T-cell (primary cell): ENCODE measurements around the gene HAPLN3. TPM values are rescaled to one million over a fixed set of nuclear protein-coding genes. Genes with fewer than 3 reads are reported as not detected.

Experiments
- ATAC-seq, 4 experiments: fragments of 200-7000 bp in 3 of 4; fragments of 150-1000 bp in 1 of 4; cut with Tn5 transposase; replicated peaks in 1 of 4; 1 replicate in 3 of 4; 2 replicates in 1 of 4; pipeline ENCODE4 v1.10.0; 2021; ENCODE audit warnings: moderate library complexity in 3 of 4, mild to moderate bottlenecking in 2 of 4, moderate number of reproducible peaks in 1 of 4
- CTCF ChIA-PET, 2 donors: fragments of 300-600 bp; sonication (Branson Sonifier 250); formaldehyde crosslinking; loops; one replicate each; lab custom pipeline; 2022; ENCODE audit warnings: antibody characterized with exemption in 2 of 2; lab: Charles Lee
- POLR2A ChIA-PET, 2 donors: fragments of 300-600 bp; sonication (Branson Sonifier 250); formaldehyde crosslinking; loops; one replicate each; lab custom pipeline; 2022; ENCODE audit warnings: antibody characterized with exemption in 2 of 2; lab: Charles Lee
- DNase-seq, 35 experiments: peaks; one replicate each; pipeline versions ENCODE4 v3.0.0 to v3.0.0-alpha.2; 2013 to 2023
- H3K27ac ChIP-seq: one replicate; pipeline ENCODE4 v1.5.1; 2013; ENCODE audit warnings: low read length
- H3K27me3 ChIP-seq, 2 experiments: replicated peaks in 1 of 2; 1 replicate in 1 of 2; 2 replicates in 1 of 2; pipeline versions ENCODE4 v1.6.1 to v1.7.0; 2013; ENCODE audit warnings: low read length in 1 of 2, mixed read lengths in 1 of 2; ENCODE audit not compliant: control insufficient read depth in 2 of 2, insufficient read depth in 2 of 2; ENCODE audit errors: extremely low read depth in 1 of 2
- H3K36me3 ChIP-seq, 2 donors: 1 replicate in 1 of 2; 2 replicates in 1 of 2; pipeline versions ENCODE4 v1.6.1 to v1.7.0; 2013; ENCODE audit warnings: low read length in 1 of 2; ENCODE audit not compliant: control insufficient read depth in 2 of 2, insufficient read depth in 1 of 2; ENCODE audit errors: extremely low read depth in 1 of 2
- H3K4me1 ChIP-seq, 2 experiments: 1 replicate in 1 of 2; 2 replicates in 1 of 2; pipeline versions ENCODE4 v1.6.1 to v1.7.0; 2013; ENCODE audit warnings: low read length in 2 of 2, mixed read lengths in 1 of 2; ENCODE audit not compliant: insufficient read depth in 2 of 2, control insufficient read depth in 1 of 2; ENCODE audit errors: extremely low read depth in 1 of 2
- H3K4me3 ChIP-seq, 2 donors: 1 replicate in 1 of 2; 2 replicates in 1 of 2; pipeline versions ENCODE4 v1.5.1 to v1.7.0; 2013; ENCODE audit warnings: mild to moderate bottlenecking in 2 of 2, low read length in 1 of 2, moderate library complexity in 1 of 2; ENCODE audit not compliant: control insufficient read depth in 1 of 2; ENCODE audit errors: extremely low read depth in 1 of 2
- H3K9me3 ChIP-seq: 2 replicates; pipeline ENCODE4 v1.7.0; 2013
- H3K27ac Mint-ChIP-seq, 2 donors: one replicate each; pipeline ENCODE4 v1.8.0; 2020 to 2021; ENCODE audit warnings: mild to moderate bottlenecking in 2 of 2, mixed read lengths in 2 of 2
- H3K27me3 Mint-ChIP-seq, 2 donors: one replicate each; pipeline ENCODE4 v1.8.0; 2021 to 2022; ENCODE audit warnings: mixed read lengths in 2 of 2
- H3K36me3 Mint-ChIP-seq: one replicate; pipeline ENCODE4 v1.8.0; 2021; ENCODE audit warnings: mixed read lengths
- H3K4me1 Mint-ChIP-seq, 3 donors: one replicate each; pipeline ENCODE4 v1.8.0; 2020 to 2022; ENCODE audit warnings: mixed read lengths in 3 of 3, mild to moderate bottlenecking in 1 of 3
- H3K4me3 Mint-ChIP-seq, 3 donors: one replicate each; pipeline ENCODE4 v1.8.0; 2020 to 2022; ENCODE audit warnings: mild to moderate bottlenecking in 3 of 3, mixed read lengths in 3 of 3, moderate library complexity in 3 of 3
- H3K9me3 Mint-ChIP-seq, 3 donors: one replicate each; pipeline ENCODE4 v1.8.0; 2020 to 2022; ENCODE audit warnings: mixed read lengths in 3 of 3
- WGBS: methylation state at CpG from one replicate; pipeline ENCODE4 v1.1.5; 2013; ENCODE audit warnings: missing lambda C conversion rate; ENCODE audit not compliant: insufficient coverage; 5-methylcytosine and 5-hydroxymethylcytosine counted together
- total RNA-seq, 35 experiments: library from RNA in 6 of 35; stranded (reverse) in 6 of 35; fragments of 120-200 nt in 1 of 35; gene quantifications; one replicate each; pipeline versions ENCODE4 v1.2.1 to v1.2.4 and lab custom pipeline; 2013 to 2026

HAPLN3 gene
- total RNA-seq, 5 donors from 2014 or later (not counting 1 experiment from before 2014, with no cell fraction given), result 86.2 to 187 (median 156) TPM

DNA sequence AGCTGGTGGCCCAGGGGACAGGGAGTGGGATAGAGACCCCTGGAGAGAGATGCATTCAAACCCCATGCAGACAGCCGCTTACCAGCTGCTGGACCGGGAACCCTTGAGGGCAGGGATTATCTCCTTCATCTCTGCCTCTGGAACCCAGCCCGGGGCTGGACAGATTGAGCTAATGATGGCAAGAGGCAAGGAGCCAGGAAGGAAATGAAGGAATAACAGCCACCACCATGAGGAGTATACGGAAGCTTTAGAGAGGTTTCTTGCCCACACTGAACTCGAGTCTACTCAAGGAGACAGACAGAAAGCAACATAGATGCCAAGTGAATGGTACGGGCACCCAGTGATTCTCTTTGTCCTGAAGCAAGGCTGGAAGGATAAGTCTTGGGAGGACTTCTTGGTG lies 23.2 kb downstream of the HAPLN3 start:
- Histone ChIP-seq H3K27ac (no peak overlapping the region), H3K4me3 (no peak overlapping the region), H3K27me3 (peaks cover 0 to 12% of the 10 kb centered on the region in 2 experiments), H3K4me1 (no peaks in the 10 kb centered on the region), H3K9me3 (no peaks in the 10 kb centered on the region), H3K36me3 (peaks cover 0 to 9% of the 10 kb centered on the region in 2 donors)
- Mint-ChIP-seq H3K27ac (no peak overlapping the region), H3K9me3 (no peaks in the 10 kb centered on the region), H3K4me1 (peaks cover 0 to 8% (median 0%) of the 10 kb centered on the region in 3 donors), H3K27me3 (no peaks in the 10 kb centered on the region), H3K36me3 (peaks cover 29% of the 10 kb centered on the region), H3K4me3 (no peak overlapping the region)
- ChIA-PET CTCF (no interaction called here), POLR2A (interaction anchor here in 1 of 2 donors (0.6 kb wide), 1 partner anchor 185 kb away, joined by 3 read pairs; no protein-coding TSS in a partner anchor)
- WGBS, result 75% methylated on average over 2 of the region's 6 CpGs
- no peak for ATAC-seq
- DNase-seq, result no peak

- no peak overlapping the region for H3K27ac Mint-ChIP-seq
These were observed 24.0 kb downstream of the HAPLN3 start for GRCh38 chr15:88871313-88871712.

GRCh38 chr15:88866295-88866881 lies 29.0 kb downstream of the HAPLN3 start:
- ChIA-PET CTCF (no interaction called here), POLR2A (no interaction called here)
- Histone ChIP-seq H3K36me3 (no peaks in the 10 kb centered on the region), H3K4me3 (no peak overlapping the region), H3K27me3 (no peaks in the 10 kb centered on the region), H3K27ac (no peak overlapping the region), H3K9me3 (no peaks in the 10 kb centered on the region), H3K4me1 (no peaks in the 10 kb centered on the region)
- no peak overlapping the region for H3K27ac Mint-ChIP-seq
- peaks cover 0 to 4% (median 0%) of the 10 kb centered on the region in 3 donors for H3K4me1 Mint-ChIP-seq
- H3K4me3 Mint-ChIP-seq, result no peak overlapping the region
- DNase-seq (no peak), ATAC-seq (no peak)
- H3K36me3 Mint-ChIP-seq, result peaks cover 3% of the 10 kb centered on the region
- H3K9me3 Mint-ChIP-seq, result no peaks in the 10 kb centered on the region
- WGBS, result 91% methylated on average over 6 of the region's 10 CpGs
- H3K27me3 Mint-ChIP-seq, result no peaks in the 10 kb centered on the region

More at GRCh38 chr15:88871313-88871712, 24.0 kb downstream of the HAPLN3 start:
- peaks cover 0 to 2% of the 10 kb centered on the region in 2 donors for H3K36me3 ChIP-seq
- H3K4me1 ChIP-seq, result no peaks in the 10 kb centered on the region
- no peak for ATAC-seq
- WGBS, result 91% methylated on average over 14 of the region's 14 CpGs
- Mint-ChIP-seq H3K36me3 (peaks cover 21% of the 10 kb centered on the region), H3K9me3 (no peaks in the 10 kb centered on the region), H3K4me1 (peaks cover 0 to 1% (median 0%) of the 10 kb centered on the region in 3 donors), H3K27me3 (no peaks in the 10 kb centered on the region), H3K4me3 (no peak overlapping the region)
- H3K9me3 ChIP-seq, result no peaks in the 10 kb centered on the region
- no peak overlapping the region for H3K27ac ChIP-seq
- DNase-seq, result no peak
- ChIA-PET CTCF (no interaction called here), POLR2A (no interaction called here)
- no peak overlapping the region for H3K4me3 ChIP-seq
- H3K27me3 ChIP-seq, result peaks cover 0 to 12% of the 10 kb centered on the region in 2 experiments

GRCh38 chr15:88865498-88866099 lies 29.7 kb downstream of the HAPLN3 start:
- Mint-ChIP-seq H3K9me3 (no peaks in the 10 kb centered on the region), H3K27me3 (no peaks in the 10 kb centered on the region), H3K4me3 (no peak overlapping the region), H3K27ac (peak overlapping the region in 1 of 2 donors; percentile 19), H3K4me1 (peaks cover 0 to 4% (median 0%) of the 10 kb centered on the region in 3 donors), H3K36me3 (peaks cover 6% of the 10 kb centered on the region)
- Histone ChIP-seq H3K36me3 (no peaks in the 10 kb centered on the region), H3K27me3 (peaks cover 0 to 3% of the 10 kb centered on the region in 2 experiments), H3K27ac (no peak overlapping the region), H3K9me3 (no peaks in the 10 kb centered on the region), H3K4me3 (no peak overlapping the region), H3K4me1 (no peaks in the 10 kb centered on the region)
- ChIA-PET POLR2A (interaction anchor here in 1 of 2 donors (0.6 kb wide), 1 partner anchor 203 kb away, joined by 3 read pairs; no protein-coding TSS in a partner anchor), CTCF (no interaction called here)
- 81% methylated on average over 5 of the region's 6 CpGs for WGBS
- DNase-seq (no peak), ATAC-seq (no peak)

GRCh38 chr15:88864861-88865497 lies 30.4 kb downstream of the HAPLN3 start:
- Histone ChIP-seq H3K4me3 (no peak overlapping the region), H3K36me3 (no peaks in the 10 kb centered on the region), H3K27me3 (peaks cover 0 to 3% of the 10 kb centered on the region in 2 experiments), H3K4me1 (no peaks in the 10 kb centered on the region), H3K27ac (no peak overlapping the region), H3K9me3 (no peaks in the 10 kb centered on the region)
- Mint-ChIP-seq H3K27me3 (no peaks in the 10 kb centered on the region), H3K27ac (peak overlapping the region in 1 of 2 donors; percentile 19), H3K4me3 (no peak overlapping the region), H3K36me3 (peaks cover 6% of the 10 kb centered on the region), H3K4me1 (peaks cover 0 to 4% (median 0%) of the 10 kb centered on the region in 3 donors), H3K9me3 (no peaks in the 10 kb centered on the region)
- no peak for DNase-seq
- 48% methylated on average over 2 of the region's 4 CpGs for WGBS
- ChIA-PET CTCF (no interaction called here), POLR2A (interaction anchor here in 1 of 2 donors (0.6 kb wide), 1 partner anchor 204 kb away, joined by 3 read pairs; no protein-coding TSS in a partner anchor)
- no peak for ATAC-seq

DNA sequence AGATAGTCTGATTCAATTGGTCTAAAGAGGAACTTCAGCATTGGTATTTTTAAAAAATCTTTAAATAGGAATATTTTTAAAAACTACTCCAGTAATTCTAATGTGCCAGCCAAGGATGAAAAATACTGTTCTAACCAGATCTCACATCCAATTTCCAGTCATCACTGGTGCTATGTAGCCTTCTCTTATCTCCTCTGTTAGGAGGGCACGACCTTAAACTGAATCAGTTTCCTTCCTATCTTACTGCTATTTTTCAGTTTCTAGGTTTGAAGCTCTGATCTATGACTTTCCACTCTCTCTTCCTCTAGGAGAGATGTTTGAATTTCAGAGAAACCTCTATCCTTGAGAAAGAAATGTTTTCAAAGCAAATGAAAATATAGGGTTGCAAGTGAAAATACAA lies 31.9 kb downstream of the HAPLN3 start:
- H3K4me1 Mint-ChIP-seq, result peaks cover 0 to 4% (median 0%) of the 10 kb centered on the region in 3 donors
- DNase-seq, result no peak
- ChIA-PET POLR2A (no interaction called here), CTCF (no interaction called here)
- no peaks in the 10 kb centered on the region for H3K27me3 Mint-ChIP-seq
- WGBS, result no CpG with 5 or more reads among the region's 1 CpG
- Histone ChIP-seq H3K27ac (no peak overlapping the region), H3K27me3 (peaks cover 0 to 9% of the 10 kb centered on the region in 2 experiments), H3K4me1 (no peaks in the 10 kb centered on the region), H3K9me3 (no peaks in the 10 kb centered on the region), H3K36me3 (no peaks in the 10 kb centered on the region), H3K4me3 (no peak overlapping the region)
- H3K36me3 Mint-ChIP-seq, result peaks cover 13% of the 10 kb centered on the region
- H3K9me3 Mint-ChIP-seq, result no peaks in the 10 kb centered on the region
- no peak for ATAC-seq
- no peak overlapping the region for H3K27ac Mint-ChIP-seq
- H3K4me3 Mint-ChIP-seq, result no peak overlapping the region
